Measurements from ENCODE around the gene OR52A1.

OR52A1 gene

GRCh38 chr11:5136261-5136660 lies 18.3 kb downstream of the OR52A1 start:
- in situ Hi-C loops (cut with MboI; ENCODE audit: low sequenced_read_pairs): no loop called here

- in situ Hi-C loops (cut with MboI; ENCODE audit: low sequenced_read_pairs): no loop called here
Measured at GRCh38 chr11:5131584-5132335, 22.8 kb downstream of the OR52A1 start.

DNA sequence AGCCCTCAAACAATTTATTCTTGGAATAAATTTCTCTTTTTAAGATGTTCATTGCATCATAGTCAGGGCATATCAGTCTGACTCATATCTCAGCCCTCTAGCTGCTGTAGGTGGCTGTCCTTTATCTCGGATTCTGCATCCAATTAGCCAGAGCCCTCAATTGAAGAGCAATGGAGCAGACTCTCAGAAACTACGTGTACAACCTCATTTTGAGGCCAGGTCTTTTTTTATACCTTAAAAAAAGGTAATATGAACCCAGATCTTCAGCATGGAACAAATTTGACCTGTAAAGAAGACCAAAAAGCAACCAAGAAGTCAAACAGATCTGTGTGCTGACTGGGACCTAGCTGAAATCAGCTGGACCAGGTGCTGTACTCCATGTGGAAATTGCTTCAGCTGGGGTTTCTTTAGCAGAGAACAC lies 25.1 kb downstream of the OR52A1 start:
- in situ Hi-C loops (cut with MboI; ENCODE audit: low sequenced_read_pairs): no loop called here

DNA sequence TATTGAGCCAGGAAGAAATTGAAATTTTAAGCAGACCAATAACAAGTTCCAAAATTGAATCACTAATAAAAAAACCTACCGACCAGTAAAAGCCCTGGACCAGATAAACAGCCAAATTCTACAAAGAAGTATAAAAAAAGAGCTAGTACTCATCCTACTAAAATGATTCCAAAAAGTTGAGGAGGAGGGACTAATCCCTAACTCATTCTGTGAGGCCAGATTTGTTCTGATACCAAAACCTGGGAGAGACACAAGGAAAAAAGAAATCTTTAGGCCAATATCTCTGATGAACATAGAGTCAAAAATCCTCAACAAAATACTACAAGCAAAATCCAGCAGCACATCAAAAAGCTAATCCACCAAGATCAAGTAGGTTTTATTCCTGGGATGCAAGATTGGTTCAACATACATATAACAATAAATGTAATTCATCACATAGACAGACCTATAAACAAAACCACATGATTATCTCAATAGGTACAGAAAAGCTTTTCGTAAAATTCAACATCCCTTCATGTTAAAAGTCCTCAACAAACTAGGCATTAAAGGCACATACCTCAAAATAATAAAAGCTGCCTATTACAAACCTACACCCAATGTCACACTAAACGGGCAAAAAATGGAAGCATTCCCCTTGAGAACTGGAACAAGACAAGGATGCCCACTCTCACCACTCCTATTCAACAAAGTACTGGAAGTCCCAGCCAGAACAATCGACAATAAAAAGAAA lies 29.5 kb downstream of the OR52A1 start:
- in situ Hi-C loops (cut with MboI; ENCODE audit: low sequenced_read_pairs): no loop called here

GRCh38 chr11:5123802-5124521 lies 30.6 kb downstream of the OR52A1 start:
- in situ Hi-C loops (cut with MboI; ENCODE audit: low sequenced_read_pairs): no loop called here

GRCh38 chr11:5118893-5119292 lies 35.7 kb downstream of the OR52A1 start:
- in situ Hi-C loops (cut with MboI; ENCODE audit: low sequenced_read_pairs): no loop called here

GRCh38 chr11:5117588-5117987 lies 37.0 kb downstream of the OR52A1 start:
- in situ Hi-C loops (cut with MboI; ENCODE audit: low sequenced_read_pairs): no loop called here

DNA sequence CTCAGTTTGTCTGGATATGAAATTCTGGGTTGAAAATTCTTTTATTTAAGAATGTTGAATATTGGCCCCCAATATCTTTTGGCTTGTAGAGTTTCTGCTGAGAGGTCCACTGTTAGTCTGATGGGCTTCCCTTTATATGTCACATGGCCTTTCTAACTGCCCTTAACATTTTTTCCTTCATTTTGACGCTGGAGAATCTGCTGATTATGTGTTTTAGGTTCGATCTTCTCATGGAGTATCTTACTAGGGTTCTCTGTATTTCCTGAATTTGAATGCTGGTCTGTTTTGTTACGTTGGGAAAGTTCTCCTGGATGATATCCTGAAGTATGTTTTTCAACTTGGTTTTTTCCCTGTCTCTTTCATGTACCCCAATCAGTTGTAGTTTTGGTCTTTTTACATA lies 39.2 kb downstream of the OR52A1 start:
- in situ Hi-C loops (cut with MboI; ENCODE audit: low sequenced_read_pairs): no loop called here

DNA sequence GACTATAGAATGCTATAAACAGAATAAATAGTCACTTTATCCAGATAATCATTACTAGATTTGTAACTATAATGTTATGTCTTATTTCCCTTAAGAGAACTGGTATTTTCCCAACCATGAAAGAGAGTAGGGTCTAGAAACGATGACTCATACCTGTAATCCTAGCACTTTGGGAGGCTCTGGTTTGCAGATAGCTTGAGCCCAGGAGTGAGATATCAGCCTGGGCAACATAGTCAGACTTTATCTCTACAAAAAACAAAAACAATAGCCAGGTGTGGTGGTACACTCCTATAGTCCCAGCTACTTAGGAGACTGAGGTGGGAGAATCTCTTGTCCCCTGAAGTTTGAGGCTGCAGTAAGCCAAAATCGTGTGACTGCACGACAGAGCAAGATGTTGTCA lies 47.3 kb downstream of the OR52A1 start:
- in situ Hi-C loops (cut with MboI; ENCODE audit: low sequenced_read_pairs): no loop called here

- in situ Hi-C loops (cut with MboI; ENCODE audit: low sequenced_read_pairs): no loop called here
Measured at GRCh38 chr11:5103066-5103465, 51.5 kb downstream of the OR52A1 start.

DNA sequence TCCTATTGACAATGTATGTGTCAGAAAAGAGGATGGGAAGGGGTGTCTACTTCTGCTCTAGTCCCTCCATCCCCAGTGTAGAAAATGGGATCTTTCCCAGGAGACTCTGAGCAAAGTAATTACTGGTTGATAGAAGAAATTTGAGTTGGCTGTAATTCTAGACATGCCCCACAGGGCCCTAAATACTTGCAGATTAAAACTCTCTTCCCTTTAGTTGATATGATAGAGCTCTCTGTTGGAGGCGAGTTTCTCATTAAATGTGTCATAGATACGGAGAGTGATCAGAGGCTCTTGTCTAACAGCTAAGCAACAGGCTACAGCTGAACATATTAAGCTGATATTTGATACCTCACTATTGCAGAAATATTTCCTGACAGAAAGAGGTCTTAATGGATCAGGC lies 52.3 kb downstream of the OR52A1 start:
- in situ Hi-C loops (cut with MboI; ENCODE audit: low sequenced_read_pairs): no loop called here

DNA sequence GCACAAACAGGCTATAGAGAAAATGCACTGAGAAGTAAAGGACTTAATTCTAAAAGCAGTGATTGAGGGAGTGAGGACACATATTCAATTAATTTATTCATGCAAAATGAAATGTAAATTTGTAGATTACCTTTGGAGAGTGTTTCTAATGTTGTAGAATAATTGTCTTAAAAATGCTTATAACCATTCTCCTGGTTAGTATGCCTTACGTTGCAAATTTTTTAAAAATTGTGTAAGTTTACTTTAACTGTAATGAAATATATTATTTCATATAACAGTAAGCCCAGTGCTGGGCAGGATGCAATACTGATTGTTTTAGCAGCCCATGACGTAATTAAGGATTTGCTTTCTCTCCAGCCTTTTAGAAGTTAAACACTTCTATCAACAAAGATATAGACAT lies 58.5 kb downstream of the OR52A1 start:
- in situ Hi-C loops (cut with MboI; ENCODE audit: low sequenced_read_pairs): no loop called here

Measured in HL-60/S4 (cell line).